LNCAP (cell line): ENCODE measurements around the gene MPO.

Source experiments
- CTCF ChIP-seq: fragments of 450-650 bp; IDR thresholded peaks from 2 replicates; pipeline ENCODE4 v1.5.1; 2017; ENCODE audit warnings: mild to moderate bottlenecking

MPO gene

GRCh38 chr17:58284613-58285421, 4.1 kb upstream of the MPO start:
- no peak for TF ChIP-seq CTCF

- no peak for TF ChIP-seq CTCF
These were observed 3.2 kb upstream of the MPO start for GRCh38 chr17:58283674-58284612.

- TF ChIP-seq CTCF, result no peak
These were observed 1.7 kb upstream of the MPO start for GRCh38 chr17:58282442-58282841.

- TF ChIP-seq CTCF, result no peak
These were observed 826 bp upstream of the MPO start for GRCh38 chr17:58281511-58282011.

- TF ChIP-seq CTCF, result no peak
These were observed 827 bp downstream of the MPO start for GRCh38 chr17:58279736-58280479.

- no peak for TF ChIP-seq CTCF
These were observed 1.6 kb downstream of the MPO start for GRCh38 chr17:58279016-58279711.
